GM12872 (cell line): ENCODE results near the gene CPA2.

Source experiments
- TF ChIP-seq, protein P1 (sequence below): IDR thresholded peaks from 3 replicates; pipeline ENCODE4 v1.5.1; 2011; ENCODE audit warnings: low read depth, mild to moderate bottlenecking, low read length, moderate library complexity; ENCODE audit not compliant: insufficient read depth

Gene CPA2

DNA sequence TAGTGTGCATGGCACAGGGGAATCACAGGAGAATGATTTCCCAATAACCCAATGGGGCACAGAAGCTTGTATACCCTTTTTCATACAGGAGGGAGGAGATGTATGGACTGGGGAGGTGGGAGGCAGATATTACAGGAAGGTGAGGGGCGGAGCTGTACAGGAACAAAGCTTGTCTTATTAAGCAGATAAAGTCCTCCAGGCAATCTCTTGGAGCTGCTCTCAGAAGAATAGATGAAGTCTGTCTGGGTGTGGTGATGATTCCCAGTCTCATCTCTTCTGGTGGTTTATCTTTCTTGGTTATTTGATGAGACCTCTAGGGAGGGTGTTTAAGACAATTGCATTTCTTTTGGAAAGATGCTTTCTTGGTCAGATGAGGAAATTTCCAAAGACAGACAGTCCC lies 52.9 kb downstream of the CPA2 start:
- TF ChIP-seq, protein P1, sequence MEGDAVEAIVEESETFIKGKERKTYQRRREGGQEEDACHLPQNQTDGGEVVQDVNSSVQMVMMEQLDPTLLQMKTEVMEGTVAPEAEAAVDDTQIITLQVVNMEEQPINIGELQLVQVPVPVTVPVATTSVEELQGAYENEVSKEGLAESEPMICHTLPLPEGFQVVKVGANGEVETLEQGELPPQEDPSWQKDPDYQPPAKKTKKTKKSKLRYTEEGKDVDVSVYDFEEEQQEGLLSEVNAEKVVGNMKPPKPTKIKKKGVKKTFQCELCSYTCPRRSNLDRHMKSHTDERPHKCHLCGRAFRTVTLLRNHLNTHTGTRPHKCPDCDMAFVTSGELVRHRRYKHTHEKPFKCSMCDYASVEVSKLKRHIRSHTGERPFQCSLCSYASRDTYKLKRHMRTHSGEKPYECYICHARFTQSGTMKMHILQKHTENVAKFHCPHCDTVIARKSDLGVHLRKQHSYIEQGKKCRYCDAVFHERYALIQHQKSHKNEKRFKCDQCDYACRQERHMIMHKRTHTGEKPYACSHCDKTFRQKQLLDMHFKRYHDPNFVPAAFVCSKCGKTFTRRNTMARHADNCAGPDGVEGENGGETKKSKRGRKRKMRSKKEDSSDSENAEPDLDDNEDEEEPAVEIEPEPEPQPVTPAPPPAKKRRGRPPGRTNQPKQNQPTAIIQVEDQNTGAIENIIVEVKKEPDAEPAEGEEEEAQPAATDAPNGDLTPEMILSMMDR, result no peak

DNA sequence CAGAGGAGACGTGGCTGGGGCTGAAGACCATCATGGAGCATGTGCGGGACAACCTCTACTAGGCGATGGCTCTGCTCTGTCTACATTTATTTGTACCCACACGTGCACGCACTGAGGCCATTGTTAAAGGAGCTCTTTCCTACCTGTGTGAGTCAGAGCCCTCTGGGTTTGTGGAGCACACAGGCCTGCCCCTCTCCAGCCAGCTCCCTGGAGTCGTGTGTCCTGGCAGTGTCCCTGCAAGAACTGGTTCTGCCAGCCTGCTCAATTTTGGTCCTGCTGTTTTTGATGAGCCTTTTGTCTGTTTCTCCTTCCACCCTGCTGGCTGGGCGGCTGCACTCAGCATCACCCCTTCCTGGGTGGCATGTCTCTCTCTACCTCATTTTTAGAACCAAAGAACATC lies 56.0 kb downstream of the CPA2 start:
- TF ChIP-seq, protein P1, result no peak

DNA sequence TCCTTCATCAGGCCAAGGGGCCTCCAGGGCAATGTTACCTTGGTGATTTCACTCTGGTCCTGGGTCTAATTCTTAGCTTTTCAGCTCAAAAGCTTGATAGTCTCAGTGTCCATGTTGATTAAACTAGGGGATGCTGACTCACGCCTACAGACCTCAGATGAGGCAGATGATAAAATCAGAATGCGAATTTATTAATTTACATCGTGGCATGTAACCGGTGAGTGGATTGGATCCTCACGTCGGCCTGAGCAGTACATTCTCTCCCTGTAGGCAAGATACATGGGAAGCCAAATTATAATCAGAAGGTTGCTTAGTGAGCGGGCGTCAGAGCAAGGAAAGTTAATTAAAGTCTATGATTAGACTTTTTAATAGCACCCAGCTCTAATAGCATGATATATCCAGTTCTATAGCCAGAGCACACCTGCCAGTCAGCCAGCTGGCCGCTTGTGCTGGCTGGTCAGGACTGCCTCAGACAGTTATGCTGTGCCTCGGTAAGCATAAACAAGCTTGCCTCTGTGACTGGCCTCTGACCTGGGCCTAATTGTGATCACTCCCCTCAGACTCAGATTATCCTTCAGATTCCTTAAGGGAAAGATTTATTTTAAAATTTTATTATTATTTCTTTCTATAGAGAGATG lies 57.8 kb downstream of the CPA2 start:
- TF ChIP-seq, protein P1, result no peak

DNA sequence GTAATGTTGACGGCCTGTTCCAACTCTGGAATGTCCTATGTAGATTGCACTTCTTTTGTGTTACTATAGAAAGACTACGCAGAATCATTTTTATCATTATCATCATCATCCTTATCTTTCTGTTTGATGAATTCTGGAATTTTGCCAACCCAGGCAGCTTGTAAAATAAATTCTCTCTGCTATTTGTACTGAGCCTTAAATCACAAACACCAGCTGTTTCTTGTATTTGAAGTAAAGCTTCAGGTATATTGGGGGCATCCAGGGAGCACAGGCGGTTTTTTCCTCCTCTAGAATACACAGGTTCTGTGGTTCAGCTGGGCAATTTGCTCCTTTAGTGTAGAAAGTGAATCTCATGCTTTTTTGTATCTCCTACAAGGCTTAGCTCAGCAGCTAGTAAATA lies 63.0 kb downstream of the CPA2 start:
- TF ChIP-seq, protein P1, result no peak

DNA sequence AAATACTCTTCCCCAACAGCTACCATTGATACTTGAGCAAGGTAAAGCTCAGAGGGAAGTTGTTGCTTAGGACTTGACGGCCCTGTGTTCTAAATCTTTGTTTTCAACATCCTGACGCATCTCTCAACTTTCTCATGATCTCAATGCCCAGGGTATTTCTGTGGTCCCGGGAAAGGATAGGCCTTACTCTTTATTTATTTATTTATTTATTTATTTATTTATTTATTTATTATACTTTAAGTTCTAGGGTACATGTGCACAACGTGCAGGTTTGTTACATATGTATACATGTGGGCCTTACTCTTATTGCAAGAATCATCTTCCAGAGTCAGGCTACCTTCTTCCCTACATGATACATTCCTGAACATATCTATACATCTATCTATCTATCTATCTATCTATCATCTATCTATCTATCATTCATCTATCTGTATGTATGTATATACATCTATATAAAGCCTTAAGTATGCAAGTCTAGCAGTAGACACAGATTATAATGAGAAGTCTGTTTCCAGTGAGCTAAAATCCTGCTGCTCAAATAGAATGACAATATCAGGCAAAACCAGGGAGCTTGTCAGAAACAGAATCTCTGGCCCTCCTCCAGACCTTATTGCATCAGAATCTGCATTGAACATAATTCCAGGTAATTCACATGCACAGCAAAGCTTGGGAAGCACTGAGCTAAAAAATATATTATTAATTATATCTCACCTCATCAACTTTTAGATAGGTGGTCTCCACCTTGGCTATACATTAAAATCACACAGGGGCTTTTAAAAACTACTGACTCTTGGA lies 65.8 kb downstream of the CPA2 start:
- TF ChIP-seq, protein P1, result no peak

DNA sequence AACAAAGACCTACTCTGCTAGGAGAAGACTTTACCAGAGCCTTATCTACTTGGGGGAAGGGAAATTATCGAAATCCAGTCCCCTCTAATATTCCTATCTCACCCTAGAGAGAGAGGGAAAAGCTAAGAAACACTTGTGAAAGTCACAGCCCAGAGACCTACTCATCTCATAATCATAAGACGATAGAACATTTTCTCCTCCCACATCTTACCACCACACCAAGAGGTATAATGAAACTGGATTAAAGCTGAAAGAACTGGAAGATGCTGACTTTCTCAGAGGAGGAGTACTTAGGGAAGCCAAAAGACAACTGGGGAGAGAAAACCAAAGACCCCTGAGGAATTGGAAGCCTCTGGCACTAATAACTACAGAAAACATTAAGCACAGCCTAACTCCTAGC lies 67.2 kb downstream of the CPA2 start:
- TF ChIP-seq, protein P1, result no peak

DNA sequence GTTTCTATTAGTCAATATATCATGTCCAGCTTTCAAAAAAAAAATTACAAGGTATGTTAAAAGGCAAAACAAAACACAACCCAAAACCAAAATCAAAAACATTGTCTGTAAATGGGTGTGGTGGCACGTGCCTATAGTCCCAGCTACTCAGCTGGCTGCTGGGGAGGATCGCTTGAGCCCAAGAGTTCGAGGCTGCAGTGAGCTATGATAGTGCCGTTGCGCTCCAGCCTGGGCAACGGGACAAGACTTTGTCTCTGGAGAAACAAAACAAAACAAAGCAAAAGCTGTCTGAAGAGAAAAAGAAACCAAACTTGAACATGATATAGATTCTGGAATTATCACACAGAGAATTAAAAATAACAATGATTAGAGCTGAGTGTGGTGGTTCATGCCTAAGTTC lies 67.6 kb downstream of the CPA2 start:
- TF ChIP-seq, protein P1, result no peak
